ENCODE results near the gene UTP14C. TPM values are rescaled to one million over a fixed set of nuclear protein-coding genes. Genes with fewer than 3 reads are reported as not detected.
A peak's percentile ranks its signal among the peaks of the same experiment; 100 is the strongest.

The UTP14C gene
- total RNA-seq, 1 experiment from 2014 or later, result 19.8 TPM

GRCh38 chr13:52051400-52051799 is 26.9 kb downstream of the UTP14C start:
- Histone ChIP-seq H4K20me1 (ENCODE audit: control insufficient read depth, insufficient read depth, insufficient read length) (no peaks in the 10 kb centered on the region), H2BK5ac (ENCODE audit: insufficient read length, low read length) (no peak overlapping the region), H3K23me2 (ENCODE audit: insufficient read length, low read depth, low read length, poor library complexity, severe bottlenecking) (no peaks in the 10 kb centered on the region), H4K91ac (ENCODE audit: insufficient read length, low read depth, low read length) (no peak overlapping the region), H2BK12ac (ENCODE audit: insufficient read length, low read depth, low read length) (no peak overlapping the region), H3K23ac (ENCODE audit: insufficient read length, low read depth, low read length) (no peak overlapping the region), H3K4ac (ENCODE audit: low read depth, low read length) (no peak overlapping the region), H2BK15ac (ENCODE audit: low read depth, low read length) (no peak overlapping the region), H2AFZ (ENCODE audit: low read length) (no peak overlapping the region), H3K9me3 (ENCODE audit: control insufficient read depth, low read depth, low read length) (no peaks in the 10 kb centered on the region), H3K79me2 (ENCODE audit: insufficient read depth, low read length) (no peaks in the 10 kb centered on the region), H3K27ac (ENCODE audit: insufficient read length, low read depth, low read length) (no peak overlapping the region), H3T11ph (ENCODE audit: low read length) (no peak overlapping the region), H3K27me3 (ENCODE audit: insufficient read depth, low read length) (no peaks in the 10 kb centered on the region), H3K4me2 (ENCODE audit: insufficient read depth, insufficient read length, low read length) (no peak overlapping the region), H3K56ac (ENCODE audit: insufficient read length, low read depth, low read length) (no peak overlapping the region), H4K8ac (replicated peaks; ENCODE audit: insufficient read length, low read depth, low read length) (no peak overlapping the region), H3K4me1 (ENCODE audit: insufficient read depth, low read length) (no peaks in the 10 kb centered on the region), H3K9ac (ENCODE audit: extremely low read depth, insufficient read length, low read length) (no peak overlapping the region), H2AK5ac (ENCODE audit: insufficient read length, low read length) (no peak overlapping the region), H4K5ac (ENCODE audit: insufficient read length, low read depth, low read length) (no peak overlapping the region), H2BK20ac (ENCODE audit: low read depth, low read length, poor library complexity, severe bottlenecking) (no peak overlapping the region), H3K79me1 (ENCODE audit: insufficient read depth, low read depth, low read length, poor library complexity, severe bottlenecking) (no peaks in the 10 kb centered on the region), H2BK120ac (ENCODE audit: low read depth, low read length, poor library complexity, severe bottlenecking) (no peak overlapping the region), H3K18ac (ENCODE audit: insufficient read length, low read depth, low read length) (no peak overlapping the region), H3K14ac (ENCODE audit: insufficient read depth, low read length) (no peak overlapping the region)
- Mint-ChIP-seq H3K4me1 (peaks cover 14% of the 10 kb centered on the region in 2 experiments), H3K9me3 (peaks cover 0 to 2% of the 10 kb centered on the region in 2 experiments; a peak in 3 of 5 replicates), H3K27ac (peak overlapping the region in 2 of 3 experiments; percentile 19 to 32; a peak in 3 of 7 replicates), H3K4me3 (no peak overlapping the region), H3K27me3 (ENCODE audit: low read depth) (no peaks in the 10 kb centered on the region), H3K36me3 (ENCODE audit: insufficient read depth in 1 of 3, low read depth in 3 of 3) (no peaks in the 10 kb centered on the region)
- TF ChIP-seq CTCF (conservative IDR thresholded peaks at IDR 0.05), result no peak
- WGBS (ENCODE audit: extremely low coverage, insufficient read length, low lambda C conversion rate), result no CpG with 5 or more reads among the region's 7 CpGs
- DNase-seq, result no peak
